OCI-M1 (cell line): ENCODE measurements around the gene ETV5.

Experiments used
- DNase-seq: peaks from one replicate; lab custom pipeline; 2025; lab: John Stamatoyannopoulos, UW

ETV5 gene

GRCh38 chr3:186123012-186123411 lies 14.1 kb upstream of the ETV5 start:
- no peak for DNase-seq

DNA sequence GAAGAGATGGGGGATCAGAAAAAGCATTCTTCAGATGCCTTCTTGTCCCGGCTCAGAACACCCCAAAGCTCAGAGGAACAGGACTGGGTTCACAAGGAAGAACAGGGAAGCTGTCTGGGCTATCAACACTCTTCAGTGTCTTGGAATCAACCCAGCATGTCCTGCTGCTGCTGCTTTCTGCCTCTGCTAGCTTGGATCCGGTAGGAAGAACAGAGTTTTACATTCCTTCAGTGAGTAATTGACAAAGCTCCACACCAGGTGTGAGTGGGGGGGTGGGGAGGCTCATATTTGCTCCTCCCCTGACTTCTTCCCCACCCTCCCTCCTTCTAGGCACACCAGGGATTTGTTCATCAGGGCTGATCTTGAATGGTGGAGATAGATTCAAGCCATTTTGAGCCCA lies 13.1 kb upstream of the ETV5 start:
- DNase-seq: no peak

GRCh38 chr3:186121278-186121677 lies 12.4 kb upstream of the ETV5 start:
- no peak for DNase-seq

DNA sequence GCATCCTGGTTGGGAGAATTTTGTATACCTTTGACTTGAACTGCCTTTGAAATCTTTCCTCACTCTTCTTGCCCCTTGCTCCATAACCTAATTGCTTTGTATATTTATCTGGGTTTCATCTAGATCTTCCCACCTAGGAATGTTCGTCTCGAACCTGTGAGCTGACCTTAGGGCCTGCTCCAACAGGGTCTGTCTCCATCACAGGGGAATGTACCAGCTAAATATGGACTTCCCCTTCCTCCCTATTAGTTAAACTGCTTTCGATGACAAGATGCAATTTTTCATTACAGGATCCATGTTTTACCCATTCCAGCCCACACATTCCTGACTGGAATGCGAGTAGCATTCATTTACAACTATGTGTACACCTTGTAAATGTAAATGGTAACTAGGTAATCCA lies 10.6 kb upstream of the ETV5 start:
- DNase-seq: no peak

- DNase-seq: no peak
Measured at GRCh38 chr3:186118692-186119091, 9.8 kb upstream of the ETV5 start.

GRCh38 chr3:186117521-186118134 lies 8.7 kb upstream of the ETV5 start:
- DNase-seq: no peak

DNA sequence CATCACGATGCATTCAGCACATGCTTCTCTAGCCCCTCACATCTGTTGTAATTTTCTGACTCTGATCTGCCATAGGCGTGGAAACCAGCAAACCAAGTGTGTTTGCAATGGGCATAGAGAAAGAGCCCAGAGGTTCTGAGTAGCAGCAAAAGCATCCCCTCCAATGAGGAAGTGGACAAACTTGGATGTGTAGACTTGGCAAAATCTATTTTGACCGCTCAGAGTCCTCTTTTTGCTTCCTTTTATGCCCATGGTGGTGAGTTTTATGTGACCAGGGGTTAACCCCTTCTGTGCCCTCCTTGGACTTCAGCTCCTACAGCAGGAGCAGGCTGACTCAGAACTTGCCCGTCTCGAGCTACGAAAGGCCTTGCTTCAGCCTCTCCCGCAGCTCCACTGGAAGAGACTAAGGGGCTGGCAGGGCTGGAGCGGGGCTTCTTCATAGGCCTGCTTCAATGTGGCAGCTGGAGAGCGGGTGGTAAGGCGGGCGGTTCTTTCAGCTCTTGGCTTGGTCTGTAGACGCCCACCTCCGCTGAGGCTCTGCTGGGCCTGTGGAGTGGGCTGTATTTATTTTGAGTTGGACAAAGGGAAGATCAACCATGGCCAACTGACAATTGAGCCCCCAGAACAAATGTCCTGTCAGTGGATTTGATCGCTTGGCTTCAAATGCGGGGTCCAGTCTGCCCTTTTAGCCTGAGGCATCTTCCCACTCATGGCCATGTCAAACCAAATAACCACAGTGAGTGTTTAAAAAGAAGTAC lies 6.5 kb upstream of the ETV5 start:
- DNase-seq: no peak

DNA sequence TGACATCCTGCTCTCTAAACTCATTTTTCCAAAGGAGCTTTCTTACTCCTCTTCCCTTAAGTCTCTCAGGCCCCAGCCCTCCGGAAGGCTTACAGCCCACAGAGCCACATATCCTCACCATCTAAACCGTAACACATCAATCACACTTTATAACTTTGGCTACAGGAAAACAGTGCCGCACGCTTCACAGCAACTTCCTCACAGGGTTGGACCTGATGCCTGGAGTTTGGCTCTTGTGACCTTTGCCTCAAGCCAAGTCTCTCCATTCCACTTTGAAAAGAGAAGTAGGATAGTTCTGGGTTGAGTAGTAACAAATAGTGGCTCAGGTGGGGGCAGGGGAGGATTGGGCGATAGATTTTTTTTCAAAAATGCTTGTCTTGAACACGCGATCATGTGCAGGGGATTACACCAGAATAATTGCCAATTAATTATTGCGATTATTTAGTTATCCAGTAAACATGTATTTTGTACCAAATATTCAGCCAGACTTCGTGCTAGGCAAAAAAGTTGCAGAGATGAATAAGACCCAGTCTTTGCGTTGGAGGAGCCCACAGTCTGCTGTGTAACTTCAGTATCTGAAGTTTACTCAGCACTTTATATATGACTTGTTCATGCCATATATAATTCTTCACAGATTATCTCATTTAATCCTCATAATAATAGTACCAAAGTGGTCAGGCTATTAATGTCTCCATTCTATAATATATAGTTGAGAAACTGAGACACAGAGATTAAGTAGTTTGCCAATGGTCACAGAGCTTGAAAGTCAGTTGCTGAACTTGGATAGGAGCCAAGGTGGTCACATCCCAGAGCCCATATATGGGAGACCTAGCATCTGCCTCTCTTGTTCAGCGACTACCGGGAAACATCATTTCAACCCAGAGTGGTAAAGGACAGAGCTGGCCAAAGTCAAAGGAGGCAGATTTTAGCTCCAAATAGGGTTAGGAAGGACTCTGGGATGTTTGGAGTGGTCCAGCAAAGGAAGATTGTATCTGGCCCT lies 2.4 kb upstream of the ETV5 start:
- DNase-seq: peak; percentile 30

DNA sequence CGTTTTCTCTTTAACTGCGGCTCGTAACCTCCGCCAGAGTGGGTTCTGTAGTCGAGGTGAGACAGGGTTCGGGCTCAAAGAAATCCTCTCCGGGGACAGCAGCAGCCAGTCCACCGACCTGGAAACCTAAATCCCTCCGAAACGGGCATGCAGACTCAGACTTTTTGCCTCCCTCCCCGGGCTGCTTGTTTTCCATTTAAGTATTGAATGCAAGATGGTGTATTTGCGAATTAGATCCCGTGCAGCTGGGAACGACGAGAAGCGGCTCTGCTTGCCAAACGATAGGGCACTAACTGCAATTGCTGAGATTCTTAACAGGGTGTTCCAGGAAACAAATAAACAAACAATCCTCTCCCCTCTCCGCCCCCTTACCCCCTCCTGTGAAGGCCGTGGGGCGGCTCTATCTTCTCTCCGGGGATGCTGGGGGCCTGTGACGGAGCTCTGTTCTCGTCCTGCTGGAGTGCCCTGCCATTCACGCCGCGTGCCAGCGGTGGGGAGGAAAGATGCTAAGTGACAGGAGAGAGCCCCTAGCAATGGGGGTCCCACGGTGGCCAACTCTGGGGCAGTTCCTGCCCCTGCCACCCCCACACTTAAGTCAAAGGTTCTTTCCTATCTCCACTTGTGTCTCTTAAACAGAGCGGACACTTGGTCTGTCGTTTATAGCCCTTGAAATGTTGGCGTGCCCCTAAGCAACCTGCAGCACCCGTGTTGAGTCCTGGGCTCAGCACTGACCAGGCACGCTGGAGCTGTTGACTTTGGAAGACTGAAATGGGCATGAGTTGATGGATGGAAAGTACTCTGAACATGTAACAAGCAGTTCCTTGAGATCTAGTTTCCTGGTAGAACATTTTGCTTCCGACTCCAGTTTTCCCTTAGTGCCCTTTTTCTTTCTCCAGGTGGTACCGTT lies 1.3 kb upstream of the ETV5 start:
- DNase-seq: peak; percentile 34

DNA sequence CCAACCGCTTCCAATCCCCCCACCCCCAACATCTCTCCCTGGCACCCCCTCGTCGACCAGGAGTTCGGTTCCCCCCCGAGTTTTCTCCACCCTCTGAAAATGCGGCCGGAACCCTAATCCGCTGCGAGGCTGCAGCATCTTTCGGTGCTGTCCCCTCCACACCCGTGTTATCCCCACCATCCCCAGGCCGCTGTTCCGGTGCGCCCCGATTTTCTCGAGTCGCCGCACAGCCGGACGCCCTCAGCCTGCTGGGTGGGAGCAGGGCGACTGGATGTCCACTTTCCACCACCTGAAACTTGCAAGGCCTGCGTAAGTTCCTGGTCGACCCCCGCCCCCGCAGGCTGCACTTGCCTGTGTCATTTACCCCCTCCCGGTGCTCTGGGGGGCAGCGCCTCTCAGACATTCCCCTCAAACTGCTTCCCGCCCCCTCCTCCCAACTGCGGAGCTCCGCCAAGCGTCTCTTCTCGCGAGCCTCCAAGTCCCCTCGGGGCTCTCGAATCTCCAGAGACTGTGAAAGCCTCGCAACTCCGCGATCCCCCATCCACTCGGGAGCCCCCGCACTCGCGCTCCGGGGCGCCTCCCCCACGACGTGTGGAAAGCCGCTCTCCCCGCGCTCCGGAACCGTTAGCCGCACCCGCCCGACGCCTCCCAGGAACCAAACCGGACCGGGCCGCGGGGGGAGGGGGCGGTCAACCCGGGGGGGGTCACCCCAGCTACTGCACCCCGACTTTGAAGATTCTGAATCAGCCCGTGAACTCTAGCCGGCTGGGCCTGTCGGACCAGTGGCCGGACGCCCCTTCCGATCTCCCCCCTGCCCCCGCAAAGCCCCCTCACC lies 566 bp downstream of the ETV5 start:
- DNase-seq: peak; percentile 48

DNA sequence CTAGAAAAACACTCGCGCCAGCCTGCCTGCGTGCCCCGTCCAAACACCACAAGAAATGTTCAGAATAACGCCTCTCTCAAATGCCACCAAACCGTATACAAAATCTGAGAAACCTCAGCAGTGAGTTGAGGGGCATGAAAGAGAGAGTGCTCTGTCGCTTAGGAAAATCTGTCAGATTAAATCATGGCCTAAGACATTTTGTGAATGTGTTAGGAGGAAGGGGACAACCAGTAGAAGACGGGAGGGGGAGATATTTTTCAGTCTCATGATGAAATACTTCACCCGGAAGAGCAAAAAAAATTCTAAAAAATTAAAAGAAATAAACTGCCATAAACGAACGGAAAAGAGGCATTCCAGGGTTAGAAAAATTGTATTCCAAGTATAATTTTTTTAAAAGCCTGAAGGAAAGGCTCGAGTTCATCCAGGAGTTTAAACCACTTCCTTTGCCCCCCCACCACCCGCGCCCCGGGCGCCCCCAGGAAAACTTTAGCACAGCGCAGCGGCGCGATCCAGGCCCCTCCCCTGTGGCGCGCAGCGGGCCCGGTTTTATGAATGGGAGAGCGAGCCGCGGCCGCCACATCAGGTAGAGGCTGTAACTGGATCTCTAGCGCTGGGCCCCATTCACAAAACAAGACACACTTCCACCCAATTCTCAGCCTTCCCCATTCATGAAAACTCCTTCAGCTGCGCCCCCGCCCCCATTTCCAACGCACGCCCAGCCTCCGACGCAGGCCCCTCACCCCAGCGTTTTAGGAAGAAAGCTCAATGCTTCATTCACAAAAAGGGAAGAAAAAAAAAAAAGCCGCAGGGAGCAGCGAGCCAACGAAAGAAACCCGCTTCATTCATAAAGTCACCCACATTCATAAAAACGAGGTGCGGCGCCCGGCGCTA lies 1.4 kb downstream of the ETV5 start:
- peak; percentile 78 for DNase-seq

- peak; percentile 67 for DNase-seq
Measured at GRCh38 chr3:186105543-186105942, 3.3 kb downstream of the ETV5 start.

- no peak for DNase-seq
Measured at GRCh38 chr3:186102687-186103086, 6.2 kb downstream of the ETV5 start.

DNA sequence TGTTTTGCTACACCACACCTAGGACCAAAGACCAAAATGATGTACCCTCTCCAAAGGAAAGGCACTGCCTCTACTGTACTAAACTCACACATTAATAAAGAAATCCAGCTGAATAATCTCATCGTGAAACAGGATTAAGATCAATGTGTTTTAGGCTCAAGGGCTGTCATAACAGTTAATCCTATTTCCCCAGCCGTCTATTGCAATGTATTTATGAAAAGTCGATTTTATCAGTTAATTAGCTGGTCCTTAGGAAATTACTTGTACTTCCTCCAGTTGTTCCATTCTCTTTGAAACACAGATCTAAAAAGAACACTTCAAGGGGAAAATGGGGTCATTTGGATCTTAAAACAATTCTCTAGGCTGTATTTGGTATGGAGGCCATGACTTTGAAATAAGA lies 8.5 kb downstream of the ETV5 start:
- DNase-seq: no peak

DNA sequence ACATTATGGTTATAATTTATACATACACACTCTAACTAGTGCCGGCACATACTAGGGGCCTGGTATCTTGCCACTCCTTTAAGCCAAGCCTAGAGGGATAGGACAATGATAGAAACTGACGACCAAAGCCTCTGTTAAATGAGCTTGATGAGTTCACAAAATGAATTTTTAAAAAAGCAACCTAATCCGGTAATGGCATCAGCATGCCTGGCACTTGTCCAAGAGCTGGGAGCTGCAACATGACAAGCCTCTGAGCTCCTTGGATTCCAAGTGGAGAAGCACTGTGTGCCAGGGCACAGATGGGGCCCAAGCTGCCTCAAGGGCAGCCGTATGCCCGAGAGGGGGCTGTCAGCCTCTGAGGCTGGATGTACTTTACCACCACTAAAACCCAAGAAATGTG lies 9.7 kb downstream of the ETV5 start:
- DNase-seq: peak; percentile 3

DNA sequence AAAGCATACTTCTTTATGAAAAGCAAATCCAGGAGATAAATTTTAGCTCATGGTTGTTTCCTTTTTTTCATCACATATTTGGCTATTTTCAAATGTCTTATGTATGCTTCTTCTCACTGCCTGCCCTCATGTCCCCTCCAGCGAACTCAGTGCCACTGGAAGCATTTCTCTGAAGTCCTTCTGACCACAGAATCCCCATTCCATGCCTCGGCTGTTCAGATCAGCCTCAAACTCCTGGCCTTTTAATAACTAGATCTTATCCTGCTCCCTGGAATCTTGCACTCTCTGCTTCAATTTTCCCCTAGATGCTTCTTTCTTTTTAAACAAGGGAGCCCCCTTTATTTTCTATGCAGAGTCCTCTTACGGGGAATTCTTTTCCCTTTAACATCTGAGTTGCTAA lies 10.1 kb downstream of the ETV5 start:
- DNase-seq: no peak

- peak; percentile 63 for DNase-seq
Measured at GRCh38 chr3:186097663-186098451, 11.0 kb downstream of the ETV5 start.

- DNase-seq: peak; percentile 21
Measured at GRCh38 chr3:186097317-186097662, 11.6 kb downstream of the ETV5 start.

DNA sequence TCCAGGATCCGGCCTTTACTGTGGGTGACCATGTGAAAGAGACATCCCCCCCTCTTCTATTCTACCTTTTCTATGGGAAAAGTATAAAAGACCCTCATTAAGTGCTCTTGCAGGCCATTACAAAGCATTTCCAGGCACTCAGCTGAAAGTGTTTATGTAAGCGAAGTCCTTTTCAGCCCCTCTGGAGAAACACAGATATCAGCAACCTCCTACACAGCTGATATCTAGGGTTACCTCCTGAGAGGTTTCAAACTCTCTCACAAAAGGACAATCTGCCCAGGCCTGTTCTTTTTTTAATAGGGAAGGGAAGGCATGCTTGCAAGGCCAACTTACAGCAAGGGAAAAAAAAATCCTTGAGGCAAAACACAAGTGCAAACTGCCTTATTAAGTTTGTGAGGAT lies 12.6 kb downstream of the ETV5 start:
- DNase-seq: peak; percentile 5
